Measurements from ENCODE around the gene EFEMP1.

Gene EFEMP1

GRCh38 chr2:55962915-55963314, 39.3 kb upstream of the EFEMP1 start:
- DNase-seq (ENCODE audit: low read depth, low spot score): no peak
- TF ChIP-seq CTCF (IDR thresholded peaks at IDR 0.05; ENCODE audit: low read depth, low read length): no peak
- in situ Hi-C loops (cut with HindIII; ENCODE audit: low sequenced_read_pairs): no loop called here
- H3K4me3 ChIP-seq (ENCODE audit: low read depth, low read length): no peak overlapping the region

- no peak overlapping the region for H3K4me3 ChIP-seq (ENCODE audit: low read depth, low read length)
- peak; percentile 77 for DNase-seq (ENCODE audit: low read depth, low spot score)
- TF ChIP-seq CTCF (IDR thresholded peaks at IDR 0.05; ENCODE audit: low read depth, low read length): peak; percentile 70
- in situ Hi-C loops (cut with HindIII; ENCODE audit: low sequenced_read_pairs): no loop called here
Observed at GRCh38 chr2:55961318-55961911, 37.8 kb upstream of the EFEMP1 start.

- DNase-seq (ENCODE audit: low read depth, low spot score): no peak
- TF ChIP-seq CTCF (IDR thresholded peaks at IDR 0.05; ENCODE audit: low read depth, low read length): no peak
- H3K4me3 ChIP-seq (ENCODE audit: low read depth, low read length): no peak overlapping the region
- in situ Hi-C loops (cut with HindIII; ENCODE audit: low sequenced_read_pairs): no loop called here
Observed at GRCh38 chr2:55958756-55959155, 35.2 kb upstream of the EFEMP1 start.

GRCh38 chr2:55957142-55957541, 33.6 kb upstream of the EFEMP1 start:
- DNase-seq (ENCODE audit: low read depth, low spot score): no peak
- no peak for TF ChIP-seq CTCF (IDR thresholded peaks at IDR 0.05; ENCODE audit: low read depth, low read length)
- no peak overlapping the region for H3K4me3 ChIP-seq (ENCODE audit: low read depth, low read length)
- in situ Hi-C loops (cut with HindIII; ENCODE audit: low sequenced_read_pairs): no loop called here

GRCh38 chr2:55954306-55955035, 30.9 kb upstream of the EFEMP1 start:
- in situ Hi-C loops (cut with HindIII; ENCODE audit: low sequenced_read_pairs): no loop called here
- DNase-seq (ENCODE audit: low read depth, low spot score): peak; percentile 65
- H3K4me3 ChIP-seq (ENCODE audit: low read depth, low read length): no peak overlapping the region
- no peak for TF ChIP-seq CTCF (IDR thresholded peaks at IDR 0.05; ENCODE audit: low read depth, low read length)

- no peak for DNase-seq (ENCODE audit: low read depth, low spot score)
- in situ Hi-C loops (cut with HindIII; ENCODE audit: low sequenced_read_pairs): no loop called here
- TF ChIP-seq CTCF (IDR thresholded peaks at IDR 0.05; ENCODE audit: low read depth, low read length): no peak
- H3K4me3 ChIP-seq (ENCODE audit: low read depth, low read length): no peak overlapping the region
Observed at GRCh38 chr2:55952415-55952814, 28.8 kb upstream of the EFEMP1 start.

Data from astrocyte of the spinal cord (primary cell).